Keratinocyte (primary cell): ENCODE results near the gene MUC6.

Source experiments
- EZH2 ChIP-seq: IDR thresholded peaks from one replicate; pipeline ENCODE4 v1.6.1; 2012; ENCODE audit warnings: inconsistent platforms, mild to moderate bottlenecking, low read length, moderate library complexity
- TF ChIP-seq, protein P1 (sequence below), 3 experiments: IDR thresholded peaks in 1 of 3; conservative IDR thresholded peaks in 1 of 3; optimal IDR thresholded peaks in 1 of 3; 2 replicates in 2 of 3; 3 replicates in 1 of 3; pipeline versions ENCODE3 to v1.5.1; 2011; ENCODE audit warnings: low read length in 3 of 3, mild to moderate bottlenecking in 3 of 3, moderate library complexity in 2 of 3, control low read depth in 1 of 3, inconsistent platforms in 1 of 3; ENCODE audit not compliant: insufficient read depth in 2 of 3; ENCODE audit errors: extremely low read depth in 1 of 3

DNA sequence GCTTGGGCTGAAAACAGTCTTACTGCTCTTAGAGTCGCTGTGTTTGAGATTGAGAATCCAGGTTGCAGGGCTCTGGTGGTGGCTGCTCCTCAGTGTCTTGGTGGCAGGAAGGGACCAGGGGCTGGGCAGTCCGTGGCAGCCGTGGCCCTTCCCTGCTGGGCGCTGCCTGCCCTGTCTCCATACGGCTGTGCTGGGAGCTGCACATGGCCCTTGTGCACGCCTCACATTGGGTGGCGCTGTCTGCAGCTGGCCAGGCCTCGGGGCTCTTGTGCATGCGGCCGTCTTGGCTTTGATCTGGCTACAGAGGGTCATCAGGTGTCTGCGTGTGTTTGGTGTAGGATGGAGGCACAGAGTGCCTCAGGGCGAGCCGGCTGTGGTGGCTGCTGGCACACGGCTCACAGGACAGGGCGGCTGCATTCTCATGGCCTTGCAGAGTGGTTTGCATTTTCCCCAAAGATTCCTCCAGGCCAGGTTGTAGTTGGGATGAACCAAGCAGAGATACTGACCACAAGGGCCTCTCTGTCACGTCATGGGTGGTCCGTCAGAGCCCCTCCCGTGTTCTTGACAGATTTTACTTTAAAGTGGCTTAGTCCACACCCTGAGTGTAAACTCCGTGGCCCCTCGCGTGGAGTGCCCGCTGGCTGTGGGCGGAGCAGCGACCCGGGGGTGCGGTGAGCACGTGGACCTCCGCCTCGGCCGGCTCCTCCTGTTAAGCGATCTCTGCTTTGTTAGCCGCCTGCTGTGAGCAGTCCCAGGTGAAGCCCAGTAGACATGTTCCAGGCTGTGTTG lies 34.7 kb downstream of the MUC6 start:
- TF ChIP-seq, protein P1, sequence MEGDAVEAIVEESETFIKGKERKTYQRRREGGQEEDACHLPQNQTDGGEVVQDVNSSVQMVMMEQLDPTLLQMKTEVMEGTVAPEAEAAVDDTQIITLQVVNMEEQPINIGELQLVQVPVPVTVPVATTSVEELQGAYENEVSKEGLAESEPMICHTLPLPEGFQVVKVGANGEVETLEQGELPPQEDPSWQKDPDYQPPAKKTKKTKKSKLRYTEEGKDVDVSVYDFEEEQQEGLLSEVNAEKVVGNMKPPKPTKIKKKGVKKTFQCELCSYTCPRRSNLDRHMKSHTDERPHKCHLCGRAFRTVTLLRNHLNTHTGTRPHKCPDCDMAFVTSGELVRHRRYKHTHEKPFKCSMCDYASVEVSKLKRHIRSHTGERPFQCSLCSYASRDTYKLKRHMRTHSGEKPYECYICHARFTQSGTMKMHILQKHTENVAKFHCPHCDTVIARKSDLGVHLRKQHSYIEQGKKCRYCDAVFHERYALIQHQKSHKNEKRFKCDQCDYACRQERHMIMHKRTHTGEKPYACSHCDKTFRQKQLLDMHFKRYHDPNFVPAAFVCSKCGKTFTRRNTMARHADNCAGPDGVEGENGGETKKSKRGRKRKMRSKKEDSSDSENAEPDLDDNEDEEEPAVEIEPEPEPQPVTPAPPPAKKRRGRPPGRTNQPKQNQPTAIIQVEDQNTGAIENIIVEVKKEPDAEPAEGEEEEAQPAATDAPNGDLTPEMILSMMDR (optimal IDR thresholded peaks at IDR 0.05 in 1 of 3, IDR thresholded peaks at IDR 0.05 in 1 of 3, conservative IDR thresholded peaks at IDR 0.05 in 1 of 3; ENCODE audit: extremely low read depth in 1 of 3, insufficient read depth in 2 of 3, low read length in 3 of 3), result no peak
- TF ChIP-seq EZH2, result no peak
